ENCODE measurements around the gene INTS11.

Gene INTS11

DNA sequence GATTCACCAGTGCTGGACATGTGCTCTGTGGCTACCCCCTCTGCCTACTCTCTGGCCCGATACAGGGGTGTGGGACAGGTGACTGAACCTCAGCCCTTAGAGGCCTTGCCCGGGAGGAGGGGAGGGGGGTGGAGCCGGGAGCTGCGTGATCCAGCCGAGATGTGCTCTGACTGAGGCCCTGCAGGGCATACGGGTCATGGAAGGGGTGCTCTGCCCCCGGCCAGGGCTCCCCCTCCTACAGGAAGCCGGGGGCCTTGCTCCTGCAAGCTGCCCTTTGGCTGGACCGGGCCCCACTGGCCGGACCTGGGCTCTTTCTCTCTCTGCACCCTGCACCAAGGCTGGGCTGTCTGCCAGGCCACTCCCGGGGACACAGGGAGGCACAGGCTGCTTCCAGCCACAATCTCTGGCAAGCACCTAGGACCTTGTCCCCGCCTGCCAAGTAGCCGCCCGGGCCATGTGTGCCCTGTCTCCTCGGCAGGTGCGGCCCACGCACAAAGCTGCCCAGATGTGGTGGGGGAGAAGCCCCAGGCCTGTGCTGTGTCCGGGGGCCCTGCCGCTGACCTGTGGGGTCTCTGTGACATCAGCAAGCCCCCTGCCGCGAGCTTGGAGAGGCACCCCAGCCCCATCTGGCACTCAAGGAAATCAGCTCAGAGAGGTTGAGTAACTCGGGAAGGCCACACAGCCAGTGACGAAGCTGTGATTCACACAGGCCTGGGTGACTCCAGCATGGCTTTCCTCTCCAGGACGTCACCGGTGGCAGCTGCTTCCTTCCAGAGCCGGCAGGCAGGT lies 42.7 kb downstream of the INTS11 start:
- no peak for DNase-seq

DNA sequence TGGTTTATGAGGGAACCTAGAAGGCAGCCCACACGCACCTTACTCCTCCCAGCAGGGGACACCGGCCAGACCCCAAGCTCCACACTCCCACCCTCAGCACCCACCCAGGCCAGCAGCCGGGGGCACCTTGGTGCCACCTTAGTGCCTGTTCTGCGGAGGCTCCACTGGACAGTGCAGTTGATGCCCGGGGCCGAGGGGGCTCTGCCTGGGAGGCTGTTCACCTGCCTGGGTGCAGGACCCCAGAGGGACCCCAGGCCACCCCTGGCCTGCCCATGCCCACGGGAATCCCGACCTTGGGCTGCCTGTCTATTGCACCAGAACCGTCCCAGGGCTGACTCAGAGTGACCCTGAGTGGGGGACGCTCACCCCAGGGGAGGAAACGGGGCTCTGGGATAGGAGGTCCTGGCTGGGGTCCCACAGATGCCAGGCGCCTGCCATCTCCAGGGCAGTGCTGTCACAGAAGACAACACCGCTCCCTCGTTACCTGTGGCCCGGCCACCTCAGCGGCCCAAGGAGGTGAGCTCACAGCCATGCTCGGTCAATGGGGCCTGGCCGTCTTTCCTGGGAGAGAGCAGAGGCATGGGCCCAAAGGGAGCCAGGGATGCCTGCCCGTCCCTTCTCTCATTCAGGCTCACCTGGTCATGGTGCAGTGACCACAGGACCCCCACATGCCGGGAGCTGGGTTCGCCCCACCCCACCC lies 43.5 kb downstream of the INTS11 start:
- DNase-seq, result no peak

DNA sequence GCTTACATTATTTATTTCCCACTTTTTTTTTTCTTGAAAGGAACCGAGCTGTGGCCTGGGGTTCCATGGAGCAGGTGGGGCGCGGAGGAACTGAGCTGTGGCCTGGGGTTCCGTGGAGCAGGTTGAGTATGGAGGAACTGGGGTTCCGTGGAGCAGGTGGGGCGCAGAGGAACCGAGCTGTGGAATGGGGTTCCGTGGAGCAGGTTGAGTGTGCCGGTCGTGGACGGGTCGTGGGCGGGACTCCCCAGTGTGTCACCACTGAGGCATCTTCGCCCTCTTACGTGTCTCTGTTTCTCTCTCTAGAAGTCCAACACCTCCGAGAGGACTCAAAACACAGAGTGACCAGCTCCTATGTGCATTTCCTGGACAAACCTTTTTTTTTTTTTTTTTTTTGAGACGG lies 45.4 kb downstream of the INTS11 start:
- DNase-seq, result no peak

DNA sequence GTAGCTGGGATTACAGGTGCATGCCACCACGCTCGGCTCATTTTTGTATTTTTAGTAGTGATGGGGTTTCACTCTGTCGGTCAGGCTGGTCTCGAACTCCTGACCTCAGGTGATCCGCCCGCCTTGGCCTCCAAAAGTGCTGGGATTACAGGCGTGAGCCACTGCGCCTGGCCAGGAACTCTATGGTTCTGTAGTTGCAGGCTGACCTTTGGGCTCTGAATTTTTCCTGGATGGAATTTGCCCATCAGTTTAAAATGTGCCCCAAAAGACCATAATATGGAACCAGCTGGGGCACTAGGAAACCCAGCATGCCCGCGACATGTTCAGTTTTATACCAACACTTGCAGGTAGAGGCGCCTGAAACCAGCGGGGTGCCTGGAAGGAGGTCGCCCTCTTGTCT lies 45.8 kb downstream of the INTS11 start:
- no peak for DNase-seq

DNA sequence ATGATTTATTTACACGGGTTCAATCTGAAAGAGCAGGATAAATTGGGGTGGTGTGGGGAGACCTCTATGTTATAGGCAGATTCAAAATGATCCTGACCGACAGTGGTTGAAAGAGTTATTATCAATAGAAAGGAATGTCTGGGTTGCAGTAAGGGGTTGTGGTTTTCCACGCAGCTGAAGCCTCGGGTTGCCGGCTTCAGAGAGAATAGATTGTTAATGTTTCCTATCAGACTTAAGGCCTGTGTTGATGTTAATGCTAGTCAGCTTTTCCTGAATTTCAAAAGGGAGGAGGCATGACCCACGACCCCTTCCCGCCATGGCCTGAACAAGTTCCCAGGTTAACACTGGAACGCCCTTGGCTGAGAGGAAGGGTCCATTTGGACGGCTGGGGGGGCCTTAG lies 48.6 kb downstream of the INTS11 start:
- no peak for DNase-seq

DNA sequence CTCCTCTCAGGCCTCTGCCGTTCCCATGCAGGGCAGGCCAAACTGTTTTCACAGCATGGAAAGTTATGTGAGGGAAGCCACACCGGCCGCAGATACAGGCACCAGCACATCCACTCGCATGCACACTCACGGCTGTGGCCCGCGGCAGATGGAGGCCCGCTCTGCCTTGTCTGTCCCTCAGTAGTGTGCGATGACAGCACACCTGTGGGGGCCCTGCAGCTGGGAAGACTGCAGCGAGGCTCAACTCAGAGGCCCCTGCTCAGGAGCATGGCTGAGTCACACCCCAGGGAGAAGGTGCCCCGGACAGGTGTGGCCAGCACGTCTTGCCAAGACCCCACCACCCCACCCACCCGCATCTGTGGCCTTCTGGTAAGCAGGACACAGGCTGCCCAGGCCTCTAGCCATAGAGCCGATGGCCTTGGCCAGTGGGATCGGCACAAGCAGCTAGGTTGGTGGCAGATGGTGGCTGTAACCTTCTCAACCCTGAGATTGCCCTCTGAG lies 49.5 kb downstream of the INTS11 start:
- no peak for DNase-seq

DNA sequence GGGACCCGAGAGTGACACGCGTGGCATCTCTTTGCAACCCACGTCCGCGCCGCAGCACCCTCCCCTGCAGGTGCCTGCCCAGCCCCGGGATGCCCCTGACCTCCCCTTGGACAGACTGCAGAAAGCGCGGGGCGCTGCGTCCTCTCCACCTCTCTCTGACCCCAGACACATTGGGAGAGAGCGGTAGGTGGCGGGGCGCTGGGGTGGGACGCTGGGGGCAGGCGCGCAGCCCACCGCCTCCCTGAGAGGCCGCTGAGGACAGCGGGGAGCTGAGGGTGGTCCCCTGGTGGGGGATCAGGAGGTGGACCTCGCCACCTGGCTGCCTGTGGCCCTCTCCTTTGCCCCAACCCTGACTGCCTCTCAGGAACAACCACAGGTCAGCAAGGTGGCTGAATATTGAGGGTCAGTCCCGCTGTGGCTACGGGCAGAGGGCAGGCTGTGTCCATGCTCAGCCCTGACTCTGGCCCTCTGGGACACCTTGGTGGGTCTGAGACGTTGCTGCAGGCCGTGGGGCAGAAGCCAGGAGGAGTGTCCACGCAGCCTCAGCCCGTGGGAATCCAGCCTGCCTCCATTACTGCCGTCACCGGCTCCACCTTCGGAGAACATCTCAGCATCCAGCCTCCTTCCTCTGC lies 50.0 kb downstream of the INTS11 start:
- no peak for DNase-seq

DNA sequence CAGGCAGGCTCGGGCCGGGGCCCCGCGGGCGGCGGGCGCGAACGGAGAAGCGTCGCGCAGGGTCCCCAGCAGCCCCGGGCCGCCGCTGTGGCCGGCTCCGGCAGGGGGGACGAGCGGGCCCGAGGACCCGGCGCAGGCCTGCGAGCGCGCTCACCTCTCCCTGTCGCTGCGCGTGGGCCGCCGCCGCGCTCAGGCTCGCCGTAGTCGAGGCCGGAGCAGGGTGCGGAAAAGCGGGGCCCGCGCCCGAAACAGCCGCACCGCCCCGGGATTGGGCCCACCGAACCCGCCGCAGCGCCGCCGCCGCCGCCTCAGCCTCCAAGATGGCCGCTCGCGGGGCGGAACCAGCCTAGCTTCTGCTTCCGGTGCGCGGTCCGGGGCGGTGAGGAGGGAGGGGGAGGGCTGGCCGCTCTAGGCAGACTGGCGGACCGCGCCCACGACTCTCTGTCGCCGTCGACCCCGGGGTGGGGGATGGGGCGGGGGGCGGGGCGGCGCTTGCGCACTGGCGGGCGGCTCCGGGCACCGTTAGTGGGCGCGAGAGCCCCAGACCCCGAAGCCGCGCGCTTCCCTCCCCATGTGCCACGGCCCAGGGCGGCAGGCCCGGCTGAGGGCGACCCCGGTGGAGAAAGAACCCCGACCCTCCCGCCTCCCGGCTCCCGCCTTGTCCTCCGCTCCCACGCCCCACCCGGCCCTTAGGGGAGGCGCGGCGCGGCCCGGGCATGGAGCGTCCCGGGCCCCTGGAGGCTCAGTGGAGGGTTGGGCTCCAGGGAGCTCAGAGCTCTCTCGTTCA lies 50.8 kb downstream of the INTS11 start, which contains the start of gene UBE2J2:
Gene UBE2J2 (minus strand): TSS at position 343 of the 787 bp plus-strand sequence. CDS start 5,862 bp downstream, outside the sequence.
- peak; percentile 94 for DNase-seq

DNA sequence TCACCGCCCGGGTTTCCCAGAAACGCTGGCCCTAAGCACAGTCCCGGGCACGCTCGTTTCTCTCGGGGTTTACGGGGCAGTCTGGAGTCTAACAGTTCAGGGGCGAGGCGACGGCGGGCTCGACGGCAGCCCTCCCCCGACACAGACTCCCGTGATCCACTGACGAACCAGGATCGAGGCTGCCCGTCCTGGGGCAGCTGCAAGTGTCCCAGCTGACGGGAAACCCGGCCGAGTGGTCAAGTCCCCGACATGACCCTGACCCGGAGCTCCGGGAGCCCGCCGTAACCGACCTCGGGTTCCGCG lies 51.3 kb downstream of the INTS11 start:
- DNase-seq, result no peak

DNA sequence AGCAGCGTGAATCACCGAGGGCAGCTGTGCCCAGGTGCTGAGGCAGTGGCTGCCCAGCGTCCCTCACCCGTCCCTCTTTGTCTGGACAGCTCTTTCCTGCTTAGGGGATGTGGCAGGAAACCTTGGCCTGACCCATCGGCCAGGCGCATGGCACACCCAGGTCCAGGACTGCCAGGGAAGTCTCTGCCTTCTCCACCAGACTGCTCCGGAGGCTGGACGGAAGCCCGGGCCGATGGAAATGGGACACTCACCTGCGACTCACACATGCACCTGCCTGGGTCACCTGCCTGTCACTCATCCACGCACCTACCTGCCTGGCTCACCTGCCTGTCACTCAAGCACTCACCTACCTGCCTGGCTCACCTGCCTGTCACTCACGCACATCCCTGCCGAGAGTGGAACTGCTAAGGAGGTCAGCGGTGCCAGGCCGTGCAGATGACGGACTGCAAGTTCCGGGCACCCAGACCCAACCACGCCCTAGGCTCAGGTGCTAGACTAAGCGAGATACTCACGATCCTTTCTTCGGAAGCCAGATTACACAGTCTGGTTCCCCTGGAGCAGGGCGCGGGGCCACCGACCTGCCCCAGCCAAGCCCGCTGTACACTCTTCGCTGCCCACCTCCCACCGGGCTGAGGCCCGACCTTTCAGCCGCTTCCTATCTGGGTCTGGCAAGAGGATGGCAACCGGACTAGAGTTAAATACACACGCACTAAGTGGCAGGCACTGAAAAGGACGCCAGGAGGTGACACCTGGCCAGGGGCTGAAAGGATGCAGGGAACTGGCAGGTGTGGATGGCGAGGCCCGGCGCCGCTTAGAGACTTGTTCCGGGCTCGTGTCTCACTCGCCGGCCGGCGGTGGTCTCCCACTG lies 51.9 kb downstream of the INTS11 start:
- no peak for DNase-seq

DNA sequence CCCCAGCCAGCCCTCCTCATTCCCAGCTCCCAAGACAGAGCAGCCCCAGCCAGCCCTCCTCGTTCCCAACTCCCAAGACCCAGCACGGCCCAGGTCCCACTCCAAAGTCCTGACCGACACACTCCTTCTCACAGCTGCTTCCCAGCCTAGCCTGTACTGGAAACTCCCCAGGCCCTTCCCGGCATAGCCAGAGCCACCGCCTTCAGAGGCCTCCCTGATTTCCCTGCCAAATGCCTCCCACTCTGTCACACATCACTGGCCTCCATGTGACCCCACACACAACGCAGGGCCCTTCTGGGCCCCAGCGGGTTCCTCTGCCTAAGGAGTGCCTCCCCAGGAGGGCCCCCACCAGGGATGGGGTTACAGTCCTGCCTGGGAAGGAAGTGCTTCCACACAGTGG lies 53.6 kb downstream of the INTS11 start:
- no peak for DNase-seq

DNA sequence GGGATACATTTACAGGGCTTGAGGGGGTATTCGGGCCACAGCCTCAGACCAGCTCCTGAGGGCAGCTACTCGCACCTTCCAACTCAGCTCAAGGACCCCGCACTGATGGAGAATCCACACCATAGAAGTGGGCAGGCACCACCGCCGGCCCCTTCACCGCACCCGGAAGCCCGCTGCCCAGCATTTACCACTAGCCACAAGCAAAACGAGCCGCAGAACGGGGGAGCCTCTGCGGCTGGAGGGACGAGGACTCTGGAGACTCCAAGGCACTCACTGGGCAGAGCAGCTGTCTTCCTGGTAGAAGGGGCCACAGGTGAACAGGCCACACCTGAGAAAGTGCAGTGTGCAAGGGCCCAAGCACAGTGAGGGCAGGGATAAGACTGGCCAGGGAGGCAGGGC lies 56.2 kb downstream of the INTS11 start:
- DNase-seq, result no peak

DNA sequence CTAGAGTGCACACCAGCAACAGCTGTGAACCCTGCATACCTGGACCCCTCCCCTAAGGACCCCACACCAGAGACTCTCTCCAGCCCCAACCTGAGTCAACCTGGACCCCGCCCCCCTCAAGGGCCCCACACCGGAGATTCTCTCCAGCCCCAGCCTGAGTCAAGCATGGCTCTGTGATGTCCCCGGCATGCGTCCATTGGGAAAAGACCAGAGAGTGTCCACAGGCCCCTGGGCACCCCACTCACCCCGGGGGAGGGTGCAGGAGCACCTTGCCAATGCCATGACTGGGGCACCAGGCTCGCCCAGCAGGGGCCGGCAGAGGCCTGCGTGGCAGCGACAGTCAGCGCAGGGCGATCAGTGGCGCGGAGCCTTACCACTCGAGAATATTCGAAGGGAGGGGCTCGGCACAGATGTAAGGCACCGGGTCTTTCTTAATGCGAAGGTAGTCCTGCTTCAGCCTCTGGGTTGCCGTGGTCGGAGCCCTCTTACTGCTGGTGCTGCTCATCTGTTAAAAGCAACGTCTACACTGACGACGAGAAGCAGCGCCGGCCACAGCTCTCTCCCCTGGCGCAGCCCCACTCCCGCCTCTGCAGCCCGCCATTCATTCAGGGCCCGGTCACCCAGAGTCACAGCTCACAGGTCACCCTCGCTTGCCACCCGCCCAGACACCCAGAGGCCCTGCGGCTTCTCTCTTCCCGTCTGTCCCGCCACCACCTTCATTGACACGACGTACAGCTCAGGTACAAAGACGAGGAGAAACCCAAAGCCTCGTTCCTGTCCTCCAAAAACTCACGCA lies 56.8 kb downstream of the INTS11 start:
- DNase-seq, result no peak

DNA sequence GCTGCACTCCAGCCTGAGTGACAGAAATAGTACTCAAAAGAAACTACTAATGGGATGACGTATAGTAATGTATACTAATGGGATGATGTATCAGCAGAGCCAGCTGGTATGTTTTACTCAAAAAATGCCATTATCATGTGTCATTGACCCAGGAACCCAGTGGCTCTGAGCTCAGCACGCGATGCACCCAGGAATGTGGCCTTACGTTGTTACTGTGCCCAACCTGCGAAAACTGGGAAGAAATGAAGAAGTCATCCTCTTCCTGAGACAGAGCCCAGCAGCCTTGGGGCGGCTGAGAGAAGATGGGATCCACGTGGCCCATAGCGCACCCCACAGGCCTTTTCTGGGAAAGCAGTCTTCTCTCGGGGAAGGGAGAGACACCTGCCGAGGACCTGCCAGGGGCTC lies 59.6 kb downstream of the INTS11 start:
- DNase-seq, result no peak

DNA sequence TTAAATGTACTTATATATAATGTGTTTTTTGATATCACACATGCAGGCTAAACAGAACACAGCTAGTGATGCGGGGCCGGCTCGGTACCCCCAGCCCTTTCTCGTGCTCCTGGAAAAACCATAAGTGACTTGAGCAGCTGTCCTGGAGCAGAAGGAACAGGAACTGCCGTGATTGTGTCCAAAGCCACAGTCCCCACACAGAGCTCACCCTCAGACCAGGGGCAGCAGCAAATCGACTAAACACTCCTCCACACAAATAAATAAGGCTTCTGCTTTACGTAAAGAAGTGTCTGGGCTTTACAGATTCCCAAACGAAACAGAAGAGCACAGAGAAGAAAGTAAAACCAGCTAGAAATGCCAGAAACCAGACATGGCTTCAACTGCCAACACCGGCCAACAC lies 60.4 kb downstream of the INTS11 start:
- no peak for DNase-seq

DNA sequence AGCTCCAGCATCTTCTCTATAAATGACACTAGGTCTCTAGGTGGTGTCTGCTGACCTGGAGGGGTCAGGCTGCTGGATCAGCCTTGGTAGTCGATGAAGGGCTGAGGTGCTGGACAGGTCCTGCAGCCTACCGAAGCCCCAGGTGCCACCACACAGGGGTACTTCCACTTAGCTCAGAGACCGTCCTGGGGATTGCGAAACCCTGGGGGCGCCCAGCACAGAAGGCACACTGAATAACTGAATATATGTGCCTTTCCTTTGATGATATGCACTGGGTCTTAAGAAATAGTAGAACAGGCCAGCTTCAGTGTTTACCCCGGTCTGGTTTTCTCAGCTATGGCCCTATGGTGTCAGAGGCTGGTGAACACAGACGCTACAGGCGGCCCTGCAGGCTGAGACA lies 61.7 kb downstream of the INTS11 start:
- DNase-seq, result no peak

DNA sequence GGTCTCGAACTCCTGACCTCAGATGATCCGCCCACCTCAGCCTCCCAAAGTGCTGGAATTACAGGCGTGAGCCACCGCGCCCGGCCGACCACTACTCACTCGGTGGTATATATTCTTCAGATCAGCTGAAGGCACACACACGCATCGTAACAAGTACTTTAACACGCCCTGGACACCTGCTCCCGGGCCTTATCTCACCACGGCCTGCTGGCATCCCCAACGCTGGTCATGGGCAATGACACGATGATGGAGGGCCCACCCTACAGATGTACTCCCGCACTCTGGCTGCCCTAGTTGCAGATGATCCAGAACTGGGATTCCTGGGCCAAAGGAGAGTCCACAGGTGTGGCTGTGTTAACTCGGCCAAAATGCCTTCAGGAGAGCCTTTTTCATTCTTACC lies 62.4 kb downstream of the INTS11 start:
- no peak for DNase-seq
